WI38 (cell line): ENCODE data around the gene CEP104.
"Not testable (repeated sequence)": the region's sequence is repeated elsewhere in the genome, so short reads cannot be mapped to it uniquely, and the experiment has no call there.

ENCODE experiments used
- H3K4me3 ChIP-seq: 2 replicates; pipeline ENCODE4 v1.5.1; 2011; ENCODE audit warnings: low read depth, mild to moderate bottlenecking, control low read depth, low read length
- CTCF ChIP-seq: IDR thresholded peaks from 2 replicates; pipeline ENCODE4 v1.5.1; 2012; ENCODE audit warnings: low read depth, mild to moderate bottlenecking, control low read depth, low read length

The CEP104 gene

DNA sequence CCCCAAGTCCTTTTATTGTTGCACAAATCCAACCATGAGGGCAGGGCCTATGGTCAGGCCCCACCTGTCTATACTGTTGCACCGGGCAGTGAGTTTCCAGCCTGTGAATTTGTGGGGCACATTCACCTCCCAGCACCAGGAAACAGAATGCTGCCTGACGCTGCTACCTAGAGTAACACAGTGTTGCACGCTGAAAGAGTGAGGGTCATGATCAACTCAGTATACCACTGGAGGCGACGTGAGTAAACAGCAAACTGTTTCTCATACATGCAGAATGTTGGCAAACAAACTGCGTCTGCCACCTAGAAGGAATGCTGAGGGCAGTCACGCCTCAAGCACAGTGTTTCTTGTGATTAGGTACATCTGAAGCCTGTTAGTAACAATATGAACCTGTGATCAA is 47.3 kb downstream of the CEP104 start:
- no peak for TF ChIP-seq CTCF
- H3K4me3 ChIP-seq = no peak overlapping the region

- no peak overlapping the region for H3K4me3 ChIP-seq
These were observed 49.2 kb downstream of the CEP104 start for GRCh38 chr1:3807769-3808168.

DNA sequence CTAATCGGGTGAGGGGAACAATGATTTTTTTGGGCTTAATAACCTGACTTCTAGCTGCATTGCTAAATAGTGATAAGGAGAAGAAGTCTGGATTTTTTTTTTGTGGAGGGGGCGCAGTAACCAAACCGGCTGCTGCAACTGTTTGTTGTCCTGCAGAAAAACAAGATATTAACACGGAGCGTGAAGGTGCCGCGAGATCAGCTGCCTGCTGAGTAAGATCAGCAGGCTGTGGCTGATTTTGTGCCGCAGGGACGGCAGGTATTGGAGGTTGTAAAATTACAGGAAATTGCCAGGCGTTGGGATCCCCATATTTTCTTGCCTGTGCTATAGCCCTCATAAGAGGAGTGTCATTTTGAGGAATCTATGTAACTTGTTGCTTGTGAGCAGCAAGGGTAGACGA is 52.0 kb downstream of the CEP104 start:
- no peak for TF ChIP-seq CTCF
- no peak overlapping the region for H3K4me3 ChIP-seq

More at GRCh38 chr1:3807769-3808168, 49.2 kb downstream of the CEP104 start:
- TF ChIP-seq CTCF = no peak

DNA sequence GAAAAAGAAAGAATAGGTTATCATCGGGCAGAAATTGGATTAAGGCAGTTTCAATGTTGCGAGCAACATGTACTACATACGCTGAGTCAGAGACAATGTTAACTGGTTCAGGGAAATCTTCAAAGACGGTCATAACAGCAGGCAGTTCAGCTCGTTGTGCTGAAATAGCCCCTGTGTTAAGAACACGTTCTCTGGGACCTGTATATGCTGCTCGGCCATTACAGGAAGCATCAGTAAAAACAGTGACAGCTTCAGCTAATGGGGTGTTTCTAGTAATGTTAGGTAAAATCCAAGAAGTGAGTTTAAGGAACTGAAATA is 52.4 kb downstream of the CEP104 start:
- not testable (repeated sequence) for H3K4me3 ChIP-seq

DNA sequence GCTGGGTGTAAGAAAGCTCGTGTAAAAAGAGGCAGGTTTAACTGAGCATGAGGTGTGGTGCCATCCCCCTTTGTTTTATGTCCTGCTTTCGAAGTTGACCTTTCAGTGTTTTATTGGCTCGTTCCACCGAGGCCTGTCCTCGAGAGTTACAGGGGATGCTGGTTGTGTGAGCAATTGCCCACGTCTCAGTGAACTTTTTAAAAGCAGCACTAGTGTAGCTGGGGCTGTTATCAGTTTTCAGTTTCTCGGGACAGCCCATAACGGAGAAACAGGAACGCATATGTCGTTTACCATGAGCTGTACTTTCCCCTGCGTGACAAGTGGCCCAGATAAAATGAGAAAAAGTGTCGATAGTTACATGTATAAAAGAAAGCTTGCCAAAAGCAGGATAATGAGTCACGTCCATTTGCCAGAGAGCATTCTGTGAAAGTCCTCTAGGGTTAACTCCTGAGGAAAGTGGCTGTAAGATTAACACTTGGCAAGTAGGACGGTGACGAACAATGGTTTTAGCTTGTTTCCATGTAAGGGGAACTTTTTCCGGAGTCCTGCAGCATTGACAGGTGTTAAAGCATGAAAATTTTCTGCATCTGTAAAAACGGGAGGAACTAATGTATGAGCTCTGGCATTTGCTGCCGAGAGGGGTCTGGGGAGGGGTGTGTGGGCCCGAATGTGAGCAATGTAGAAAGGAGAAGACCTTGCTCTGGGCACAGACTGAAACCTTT is 52.9 kb downstream of the CEP104 start:
- no peak overlapping the region for H3K4me3 ChIP-seq
- TF ChIP-seq CTCF = no peak

DNA sequence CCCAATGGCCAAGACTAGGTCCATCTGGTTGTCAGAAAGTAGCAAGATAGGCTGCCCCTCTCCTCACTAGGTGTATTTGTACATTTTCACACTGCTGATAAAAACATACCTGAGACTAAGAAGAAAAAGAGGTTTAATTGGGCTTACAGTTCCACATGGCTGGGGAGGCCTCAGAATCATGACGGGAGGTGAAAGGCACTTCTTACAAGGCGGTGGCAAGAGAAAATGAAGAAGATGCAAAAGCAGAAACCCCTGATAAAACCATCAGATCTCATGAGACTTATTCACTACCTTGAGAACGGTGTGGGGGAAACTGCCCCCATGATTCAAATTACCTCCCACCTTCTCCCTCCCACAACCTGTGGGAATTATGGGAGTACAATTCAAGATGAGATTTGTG is 56.2 kb downstream of the CEP104 start:
- H3K4me3 ChIP-seq = not testable (repeated sequence)

- no peak overlapping the region for H3K4me3 ChIP-seq
- no peak for TF ChIP-seq CTCF
These were observed 56.9 kb downstream of the CEP104 start for GRCh38 chr1:3799976-3800685.

GRCh38 chr1:3796215-3797061 is 60.6 kb downstream of the CEP104 start, which contains the start of gene LRRC47:
TSS of gene LRRC47 (minus strand) at chr1:3796498. CDS start at chr1:3796476, 22 bp downstream.
- peak within 1 kb of the TSS; percentile 81 for H3K4me3 ChIP-seq
- TF ChIP-seq CTCF = no peak
